Gastrocnemius medialis (tissue), 4 donors: ENCODE data around the gene ELANE.

Experiments used
- POLR2A ChIP-seq, 2 donors: fragments of 450-650 bp; IDR thresholded peaks; one replicate each; pipeline ENCODE4 v1.6.1; 2017; ENCODE audit warnings: antibody characterized with exemption in 2 of 2, mild to moderate bottlenecking in 2 of 2, moderate library complexity in 2 of 2
- TF ChIP-seq, protein P1 (sequence below), 5 experiments: fragments of 450-650 bp in 3 of 5; fragments of 200-600 bp in 2 of 5; sonication (generic) in 2 of 5; IDR thresholded peaks in 4 of 5; conservative IDR thresholded peaks in 1 of 5; 1 replicate in 4 of 5; 2 replicates in 1 of 5; pipeline ENCODE4 v1.5.1; 2016 to 2019; ENCODE audit warnings: antibody characterized with exemption in 5 of 5, mild to moderate bottlenecking in 3 of 5, moderate library complexity in 3 of 5

DNA sequence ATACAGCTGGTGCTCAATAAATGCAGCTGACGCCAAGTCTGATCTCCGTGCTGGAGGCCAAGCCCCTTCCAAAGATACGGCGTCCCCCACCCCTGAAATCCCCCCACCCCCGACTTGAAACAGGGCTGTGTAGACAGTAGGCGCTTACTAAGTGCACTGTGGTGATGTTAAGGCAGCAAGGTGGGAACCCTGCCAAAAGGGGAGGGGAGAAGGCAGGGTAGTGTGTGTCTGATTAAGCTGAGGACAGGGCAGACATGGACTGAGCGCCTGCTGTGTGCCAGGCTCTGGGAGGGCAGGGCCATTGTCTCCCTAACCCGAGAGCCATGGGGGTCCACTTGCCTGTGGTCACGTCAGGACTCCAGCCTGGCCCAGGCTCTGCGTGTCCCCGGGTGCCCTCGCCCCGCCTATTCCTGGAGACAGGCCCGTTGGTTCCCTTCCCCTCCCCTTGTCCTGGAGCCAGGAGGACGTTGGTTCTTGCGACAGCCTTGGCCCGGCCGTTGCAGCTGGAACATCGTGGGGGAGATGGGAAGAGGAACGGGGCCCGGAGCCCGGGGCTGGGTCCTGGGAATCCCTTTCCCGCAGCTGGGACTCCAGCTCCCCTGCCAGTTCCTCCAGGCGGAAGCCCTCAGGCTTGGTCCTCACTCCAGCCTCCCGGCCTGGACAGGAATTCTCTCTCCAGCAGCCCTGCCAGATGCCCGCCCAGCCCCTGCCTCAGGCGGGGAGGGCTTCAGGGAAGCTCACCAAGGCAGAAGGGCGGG is 1.7 kb upstream of the ELANE start:
- TF ChIP-seq, protein P1, sequence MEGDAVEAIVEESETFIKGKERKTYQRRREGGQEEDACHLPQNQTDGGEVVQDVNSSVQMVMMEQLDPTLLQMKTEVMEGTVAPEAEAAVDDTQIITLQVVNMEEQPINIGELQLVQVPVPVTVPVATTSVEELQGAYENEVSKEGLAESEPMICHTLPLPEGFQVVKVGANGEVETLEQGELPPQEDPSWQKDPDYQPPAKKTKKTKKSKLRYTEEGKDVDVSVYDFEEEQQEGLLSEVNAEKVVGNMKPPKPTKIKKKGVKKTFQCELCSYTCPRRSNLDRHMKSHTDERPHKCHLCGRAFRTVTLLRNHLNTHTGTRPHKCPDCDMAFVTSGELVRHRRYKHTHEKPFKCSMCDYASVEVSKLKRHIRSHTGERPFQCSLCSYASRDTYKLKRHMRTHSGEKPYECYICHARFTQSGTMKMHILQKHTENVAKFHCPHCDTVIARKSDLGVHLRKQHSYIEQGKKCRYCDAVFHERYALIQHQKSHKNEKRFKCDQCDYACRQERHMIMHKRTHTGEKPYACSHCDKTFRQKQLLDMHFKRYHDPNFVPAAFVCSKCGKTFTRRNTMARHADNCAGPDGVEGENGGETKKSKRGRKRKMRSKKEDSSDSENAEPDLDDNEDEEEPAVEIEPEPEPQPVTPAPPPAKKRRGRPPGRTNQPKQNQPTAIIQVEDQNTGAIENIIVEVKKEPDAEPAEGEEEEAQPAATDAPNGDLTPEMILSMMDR (IDR thresholded peaks at IDR 0.05 in 4 of 5, conservative IDR thresholded peaks at IDR 0.05 in 1 of 5) = no peak
- no peak for TF ChIP-seq POLR2A (IDR thresholded peaks at IDR 0.05)
